ENCODE measurements around the gene HDGFL3.
"Not testable (repeated sequence)": the region's sequence is repeated elsewhere in the genome, so short reads cannot be mapped to it uniquely, and the experiment has no call there.

The HDGFL3 gene

GRCh38 chr15:83207660-83208366, at the start of gene HDGFL3:
TSS of gene HDGFL3 (minus strand) at chr15:83207823. CDS start at chr15:83207414, 409 bp downstream.
- DNase-seq (ENCODE audit: low spot score): peak; percentile 80

- DNase-seq (ENCODE audit: low spot score): no peak
Observed at GRCh38 chr15:83250781-83251180, 43.2 kb upstream of the HDGFL3 start.

- no peak for DNase-seq (ENCODE audit: low spot score)
Observed at GRCh38 chr15:83249030-83249343, 41.4 kb upstream of the HDGFL3 start.

- peak; percentile 69 for DNase-seq (ENCODE audit: low spot score)
Observed at GRCh38 chr15:83248151-83249029, 40.8 kb upstream of the HDGFL3 start.

- no peak for DNase-seq (ENCODE audit: low spot score)
Observed at GRCh38 chr15:83243634-83244033, 36.0 kb upstream of the HDGFL3 start.

- DNase-seq (ENCODE audit: low spot score): no peak
Observed at GRCh38 chr15:83230242-83230641, 22.6 kb upstream of the HDGFL3 start.

- DNase-seq (ENCODE audit: low spot score): no peak
Observed at GRCh38 chr15:83225449-83225848, 17.8 kb upstream of the HDGFL3 start.

GRCh38 chr15:83221781-83222180, 14.2 kb upstream of the HDGFL3 start:
- not testable (repeated sequence) for DNase-seq (ENCODE audit: low spot score)

GRCh38 chr15:83219026-83219425, 11.4 kb upstream of the HDGFL3 start:
- no peak for DNase-seq (ENCODE audit: low spot score)

GRCh38 chr15:83215306-83215705, 7.7 kb upstream of the HDGFL3 start:
- no peak for DNase-seq (ENCODE audit: low spot score)

- DNase-seq (ENCODE audit: low spot score): peak; percentile 40
Observed at GRCh38 chr15:83210619-83211018, 3.0 kb upstream of the HDGFL3 start.

GRCh38 chr15:83209333-83209732, 1.7 kb upstream of the HDGFL3 start:
- DNase-seq (ENCODE audit: low spot score): no peak

- no peak for DNase-seq (ENCODE audit: low spot score)
Observed at GRCh38 chr15:83208367-83208661, 691 bp upstream of the HDGFL3 start.

- DNase-seq (ENCODE audit: low spot score): peak; percentile 81
Observed at GRCh38 chr15:83207009-83207659, 489 bp downstream of the HDGFL3 start.

- no peak for DNase-seq (ENCODE audit: low spot score)
Observed at GRCh38 chr15:83206526-83207008, 1.1 kb downstream of the HDGFL3 start.

- peak; percentile 24 for DNase-seq (ENCODE audit: low spot score)
Observed at GRCh38 chr15:83205725-83206324, 1.8 kb downstream of the HDGFL3 start.

- no peak for DNase-seq (ENCODE audit: low spot score)
Observed at GRCh38 chr15:83204697-83205096, 2.9 kb downstream of the HDGFL3 start.

GRCh38 chr15:83203543-83203942, 4.1 kb downstream of the HDGFL3 start:
- DNase-seq (ENCODE audit: low spot score): no peak

- no peak for DNase-seq (ENCODE audit: low spot score)
Observed at GRCh38 chr15:83200589-83200988, 7.0 kb downstream of the HDGFL3 start.

GRCh38 chr15:83200162-83200561, 7.5 kb downstream of the HDGFL3 start:
- peak; percentile 16 for DNase-seq (ENCODE audit: low spot score)

- DNase-seq (ENCODE audit: low spot score): no peak
Observed at GRCh38 chr15:83199288-83199687, 8.3 kb downstream of the HDGFL3 start.

GRCh38 chr15:83198476-83198875, 9.1 kb downstream of the HDGFL3 start:
- no peak for DNase-seq (ENCODE audit: low spot score)

- no peak for DNase-seq (ENCODE audit: low spot score)
Observed at GRCh38 chr15:83194528-83194927, 13.1 kb downstream of the HDGFL3 start.

All from GM03348 (cell line).